GM12878 (cell line): Measurements from ENCODE around the gene CLDN12. TPM values are rescaled to one million over a fixed set of nuclear protein-coding genes. Genes with fewer than 3 reads are reported as not detected.

Source experiments
- ATAC-seq: fragments of 200-7000 bp; cut with Tn5 transposase; 3 replicates; pipeline ENCODE4 v1.9.1; 2020; ENCODE audit warnings: mild to moderate bottlenecking, moderate library complexity
- BruUV-seq: library from RNA; stranded (reverse); fragments of 400-500 nt; replicated peaks from 2 replicates; lab custom pipeline; 2021; lab: Mats Ljungman, UMichigan
- CTCF ChIA-PET: fragments of 300-600 bp; sonication (Branson Sonifier 250); formaldehyde crosslinking; extraction: SDS; loops from one replicate; lab custom pipeline; 2021; ENCODE audit warnings: inconsistent platforms; lab: Yijun Ruan, JAX
- POLR2A ChIA-PET: fragments of 350-600 bp; formaldehyde crosslinking; extraction: SDS; loops from one replicate; lab custom pipeline; 2021; ENCODE audit warnings: inconsistent platforms; lab: Charles Lee
- RAD21 ChIA-PET: fragments of 300-600 bp; sonication (Branson Sonifier 250); formaldehyde crosslinking; loops from one replicate; lab custom pipeline; 2023; ENCODE audit warnings: antibody characterized with exemption; ENCODE audit not compliant: unreplicated experiment; lab: Charles Lee
- SMC1A ChIA-PET: fragments of 300-600 bp; sonication (Branson Sonifier 250); formaldehyde crosslinking; loops from one replicate; lab custom pipeline; 2023; ENCODE audit not compliant: unreplicated experiment, uncharacterized antibody; lab: Charles Lee
- DNase-seq: peaks from one replicate; pipeline ENCODE4 v3.0.0-alpha.2; 2011; ENCODE audit warnings: low read depth, low spot score
- FAIRE-seq: peaks from 3 replicates; lab custom pipeline; 2011; peaks lifted over from hg19 to GRCh38; lab: Jason Lieb, UNC
- H2AFZ ChIP-seq: 2 replicates; pipeline ENCODE4 v1.6.0; 2011; ENCODE audit warnings: low read depth, low read length, control low read depth; ENCODE audit not compliant: control insufficient read depth
- H3K27ac ChIP-seq: 2 replicates; pipeline ENCODE4 v1.5.1; 2011; ENCODE audit warnings: control low read depth; ENCODE audit not compliant: control insufficient read depth, insufficient read depth
- H3K27me3 ChIP-seq, 2 experiments: replicated peaks in 1 of 2; 2 replicates each; pipeline versions ENCODE4 v1.6.0 to v1.6.1; 2011; ENCODE audit warnings: low read length in 1 of 2; ENCODE audit not compliant: control insufficient read depth in 2 of 2, insufficient read depth in 2 of 2
- H3K36me3 ChIP-seq, 2 experiments: 2 replicates each; pipeline ENCODE4 v1.5.1; 2011; ENCODE audit warnings: low read length in 1 of 2; ENCODE audit not compliant: control insufficient read depth in 2 of 2, insufficient read depth in 2 of 2
- H3K4me1 ChIP-seq: 2 replicates; pipeline ENCODE4 v1.6.1; 2011; ENCODE audit warnings: mild to moderate bottlenecking, low read length, moderate library complexity, mixed read lengths; ENCODE audit not compliant: control insufficient read depth, insufficient read depth
- H3K4me2 ChIP-seq: 2 replicates; pipeline ENCODE4 v1.6.0; 2011; ENCODE audit warnings: control low read depth; ENCODE audit not compliant: control insufficient read depth, insufficient read depth
- H3K4me3 ChIP-seq: fragments of 200-600 bp; sonication (generic); 2 replicates; pipeline ENCODE4 v1.5.1; 2016
- H3K79me2 ChIP-seq: 2 replicates; pipeline ENCODE4 v1.6.0; 2011; ENCODE audit warnings: low read length; ENCODE audit not compliant: control insufficient read depth, insufficient read depth
- H3K9ac ChIP-seq: 2 replicates; pipeline ENCODE4 v1.8.0; 2011; ENCODE audit warnings: low read length, control low read depth, mixed read lengths; ENCODE audit not compliant: control insufficient read depth, insufficient read depth
- H3K9me3 ChIP-seq: replicated peaks from 3 replicates; pipeline ENCODE4 v1.5.1; 2011; ENCODE audit warnings: mild to moderate bottlenecking, low read length; ENCODE audit not compliant: control insufficient read depth, insufficient read depth
- H4K20me1 ChIP-seq: 2 replicates; pipeline ENCODE4 v1.6.0; 2011; ENCODE audit not compliant: control insufficient read depth, insufficient read depth
- EED ChIP-seq: sonication (generic); IDR thresholded peaks from 2 replicates; pipeline ENCODE4 v1.6.1; 2016; ENCODE audit warnings: antibody characterized with exemption, low read depth
- IRF4 ChIP-seq: IDR thresholded peaks from 2 replicates; pipeline ENCODE4 v1.6.1; 2011; ENCODE audit warnings: low read depth, low read length
- JUNB ChIP-seq: IDR thresholded peaks from 2 replicates; pipeline ENCODE4 v1.6.1; 2016; ENCODE audit warnings: antibody characterized with exemption, mild to moderate bottlenecking
- JUND ChIP-seq: IDR thresholded peaks from 2 replicates; pipeline ENCODE4 v1.6.1; 2012; ENCODE audit warnings: low read depth, mild to moderate bottlenecking, low read length, improper control_type of control experiment, moderate library complexity
- MYB ChIP-seq: fragments of 150-350 bp; IDR thresholded peaks from 2 replicates; pipeline ENCODE4 v1.6.1; 2014; ENCODE audit warnings: mild to moderate bottlenecking, low read depth, low read length, borderline replicate concordance
- NR2C2 ChIP-seq: IDR thresholded peaks from 2 replicates; pipeline ENCODE4 v1.6.1; 2011; ENCODE audit warnings: borderline replicate concordance, low read depth; ENCODE audit not compliant: control insufficient read depth, insufficient read length
- POLR2A ChIP-seq: IDR thresholded peaks from 2 replicates; pipeline ENCODE4 v1.6.1; 2011; ENCODE audit warnings: low read depth, mild to moderate bottlenecking, low read length
- SUZ12 ChIP-seq: fragments of 200-600 bp; sonication (generic); IDR thresholded peaks from one replicate; pipeline ENCODE4 v1.6.1; 2018; ENCODE audit warnings: antibody characterized with exemption, mild to moderate bottlenecking; ENCODE audit not compliant: unreplicated experiment
- ZSCAN29 ChIP-seq: fragments of 450-650 bp; IDR thresholded peaks from 2 replicates; pipeline ENCODE4 v1.6.1; 2017; ENCODE audit warnings: mild to moderate bottlenecking, moderate library complexity
- WGBS: methylation state at CpG from one replicate; pipeline ENCODE4 v1.1.6; 2016; ENCODE audit warnings: low lambda C conversion rate; ENCODE audit not compliant: insufficient replicate concordance, insufficient coverage; ENCODE audit errors: missing lambda C conversion rate; 5-methylcytosine and 5-hydroxymethylcytosine counted together
- in situ Hi-C: fragments of 300-500 bp; cut with MboI; formaldehyde crosslinking; loops from 9 replicates; pipeline ENCODE4 v1.14.3; 2018; ENCODE audit warnings: mixed read lengths
- intact Hi-C: fragments of 100-400 bp; cut with micrococcal nuclease; formaldehyde crosslinking; loops from one replicate; pipeline ENCODE4 v1.14.2; 2022; ENCODE audit not compliant: unreplicated experiment
- polyA plus RNA-seq, 11 experiments: library from polyadenylated mRNA; depleted of rRNA in 4 of 11; unstranded in 6 of 11; stranded (reverse) in 5 of 11; fragments of >200 nt; fragmentation: Nextera tagmentation in 4 of 11; fragmentation: Illumina TruSeq in 1 of 11; extraction: Ambion mirVana in 4 of 11; extraction: Trizol in 1 of 11; gene quantifications; 1 replicate in 1 of 11; 2 replicates in 10 of 11; pipeline versions ENCODE4 v1.2.1 to v1.2.3, GENCODE V29; 2011 to 2016; ENCODE audit warnings: inconsistent platforms in 2 of 11, missing spikeins in 2 of 11, low read depth in 1 of 11
- total RNA-seq, 4 experiments: library from RNA; depleted of rRNA in 3 of 4; stranded (reverse); fragments of >200 nt in 3 of 4; fragmentation: Illumina TruSeq in 1 of 4; extraction: Trizol in 1 of 4; gene quantifications; 2 replicates each; pipeline versions ENCODE4 v1.2.1 to v1.2.3, GENCODE V29; 2013 to 2021
- TF ChIP-seq, protein P1 (sequence below): fragments of 450-650 bp; IDR thresholded peaks from 2 replicates; pipeline ENCODE4 v1.6.1; 2018; ENCODE audit warnings: borderline replicate concordance, mild to moderate bottlenecking; ENCODE audit not compliant: partially characterized antibody
- TF ChIP-seq, protein P2 (sequence below): IDR thresholded peaks from 2 replicates; pipeline ENCODE4 v1.6.1; 2011; ENCODE audit warnings: low read depth, mild to moderate bottlenecking, low read length, moderate library complexity, borderline replicate concordance; ENCODE audit errors: extremely low read depth

The CLDN12 gene
- total and polyA plus RNA-seq, 10 of the 15 experiments (the other 5 are each of a cell fraction or from before 2014, with no cell fraction given), result 3.1 to 41.1 (median 6.8) TPM

DNA sequence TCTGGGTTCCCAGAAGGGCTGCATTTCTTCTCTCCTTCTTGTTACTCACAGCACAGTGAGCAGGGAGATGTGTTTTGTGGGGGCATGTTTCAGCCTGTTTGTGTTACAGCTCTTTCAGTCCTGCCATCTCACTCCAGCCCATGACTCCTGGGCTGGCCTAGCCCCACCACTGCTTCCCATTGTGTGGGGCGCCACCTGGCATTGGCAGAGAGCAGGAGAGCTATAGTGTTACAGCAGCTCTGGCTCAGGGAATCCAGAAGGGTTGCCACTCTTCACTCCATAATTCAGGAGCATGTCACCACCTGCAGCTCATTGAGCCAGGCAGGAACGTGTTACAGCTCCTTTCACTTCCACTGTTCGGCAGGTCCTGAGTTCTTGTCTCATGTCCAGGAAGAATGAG is 30.0 kb downstream of the CLDN12 start:
- ChIA-PET RAD21 (no interaction called here), SMC1A (interaction anchor here (0.9 to 1.0 kb wide), 2 partner anchors 121 to 129 kb away, joined by 3 read pairs; no protein-coding TSS in a partner anchor), POLR2A (no interaction called here), CTCF (interaction anchor here (1.1 to 1.3 kb wide), 3 partner anchors 12 to 281 kb away, joined by 3 to 4 read pairs (median 3); no protein-coding TSS in a partner anchor)
- no peaks in the 10 kb centered on the region for H3K36me3 ChIP-seq
- H3K4me3 ChIP-seq, result no peak overlapping the region
- H3K27me3 ChIP-seq, result no peaks in the 10 kb centered on the region
- H3K9ac ChIP-seq, result no peak overlapping the region
- peaks cover 15% of the 10 kb centered on the region; the same call in 1 of the 3 replicates for H3K9me3 ChIP-seq
- no peak overlapping the region for H3K4me2 ChIP-seq
- 14% methylated on average over 3 of the region's 3 CpGs for WGBS
- H4K20me1 ChIP-seq, result no peaks in the 10 kb centered on the region
- intact Hi-C loops, result no loop called here
- no TSS peak for BruUV-seq
- no peaks in the 10 kb centered on the region for H3K79me2 ChIP-seq
- no peak overlapping the region for H2AFZ ChIP-seq
- DNase-seq (no peak), ATAC-seq (no peak), FAIRE-seq (no peak)
- no peak overlapping the region for H3K27ac ChIP-seq
- in situ Hi-C loops, result loop anchor here (5.0 kb wide), 1 partner anchor 281 kb away; the partner anchor contains the start of gene STEAP1
- TF ChIP-seq SUZ12, result no peak
- TF ChIP-seq MYB, result no peak
- no peak for TF ChIP-seq EED
- TF ChIP-seq POLR2A, result no peak
- TF ChIP-seq, protein P1, sequence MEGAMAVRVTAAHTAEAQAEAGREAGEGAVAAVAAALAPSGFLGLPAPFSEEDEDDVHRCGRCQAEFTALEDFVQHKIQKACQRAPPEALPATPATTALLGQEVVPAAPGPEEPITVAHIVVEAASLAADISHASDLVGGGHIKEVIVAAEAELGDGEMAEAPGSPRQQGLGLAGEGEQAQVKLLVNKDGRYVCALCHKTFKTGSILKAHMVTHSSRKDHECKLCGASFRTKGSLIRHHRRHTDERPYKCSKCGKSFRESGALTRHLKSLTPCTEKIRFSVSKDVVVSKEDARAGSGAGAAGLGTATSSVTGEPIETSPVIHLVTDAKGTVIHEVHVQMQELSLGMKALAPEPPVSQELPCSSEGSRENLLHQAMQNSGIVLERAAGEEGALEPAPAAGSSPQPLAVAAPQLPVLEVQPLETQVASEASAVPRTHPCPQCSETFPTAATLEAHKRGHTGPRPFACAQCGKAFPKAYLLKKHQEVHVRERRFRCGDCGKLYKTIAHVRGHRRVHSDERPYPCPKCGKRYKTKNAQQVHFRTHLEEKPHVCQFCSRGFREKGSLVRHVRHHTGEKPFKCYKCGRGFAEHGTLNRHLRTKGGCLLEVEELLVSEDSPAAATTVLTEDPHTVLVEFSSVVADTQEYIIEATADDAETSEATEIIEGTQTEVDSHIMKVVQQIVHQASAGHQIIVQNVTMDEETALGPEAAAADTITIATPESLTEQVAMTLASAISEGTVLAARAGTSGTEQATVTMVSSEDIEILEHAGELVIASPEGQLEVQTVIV, result no peak
- TF ChIP-seq IRF4, result no peak
- TF ChIP-seq JUNB, result no peak
- TF ChIP-seq, protein P2, sequence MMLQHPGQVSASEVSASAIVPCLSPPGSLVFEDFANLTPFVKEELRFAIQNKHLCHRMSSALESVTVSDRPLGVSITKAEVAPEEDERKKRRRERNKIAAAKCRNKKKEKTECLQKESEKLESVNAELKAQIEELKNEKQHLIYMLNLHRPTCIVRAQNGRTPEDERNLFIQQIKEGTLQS, result no peak
- no peak for TF ChIP-seq ZSCAN29
- TF ChIP-seq JUND, result no peak
- TF ChIP-seq NR2C2, result no peak
- no peaks in the 10 kb centered on the region for H3K4me1 ChIP-seq
